H1 (cell line): ENCODE data around the gene KRTAP10-3. TPM values are rescaled to one million over a fixed set of nuclear protein-coding genes. Genes with fewer than 3 reads are reported as not detected.

ENCODE experiments used
- CTCF ChIA-PET: fragments of 300-600 bp; sonication (Branson Sonifier 250); formaldehyde crosslinking; loops from one replicate; lab custom pipeline; 2021; ENCODE audit not compliant: partially characterized antibody; lab: Charles Lee
- POLR2A ChIA-PET: fragments of 300-600 bp; sonication (Branson Sonifier 250); formaldehyde crosslinking; loops from one replicate; lab custom pipeline; 2021; ENCODE audit warnings: inconsistent platforms; ENCODE audit not compliant: partially characterized antibody; lab: Charles Lee
- DNase-seq, 2 experiments: peaks; one replicate each; pipeline versions ENCODE4 v3.0.0 to v3.0.0-alpha.2; 2010 to 2022; ENCODE audit warnings: low spot score in 2 of 2, low read depth in 1 of 2, mixed read lengths in 1 of 2
- FAIRE-seq: peaks from 2 replicates; lab custom pipeline; 2011; peaks lifted over from hg19 to GRCh38; lab: Jason Lieb, UNC
- H2AFZ ChIP-seq: 2 replicates; pipeline ENCODE4 v1.8.1; 2012; ENCODE audit warnings: low read length, inconsistent platforms
- H2AK5ac ChIP-seq: 2 replicates; pipeline ENCODE4 v1.6.1; 2013; ENCODE audit warnings: low read depth, low read length
- H2BK120ac ChIP-seq: replicated peaks from 2 replicates; pipeline ENCODE3; 2013; ENCODE audit warnings: low read depth, low read length, inconsistent platforms
- H2BK12ac ChIP-seq: 2 replicates; pipeline ENCODE4 v1.6.1; 2013; ENCODE audit warnings: low read depth, low read length
- H2BK15ac ChIP-seq: 2 replicates; pipeline ENCODE4 v1.6.1; 2013; ENCODE audit warnings: low read length
- H2BK20ac ChIP-seq: 2 replicates; pipeline ENCODE4 v1.6.1; 2013; ENCODE audit warnings: low read length
- H2BK5ac ChIP-seq: 2 replicates; pipeline ENCODE4 v1.6.1; 2013; ENCODE audit warnings: low read depth, low read length
- H3K14ac ChIP-seq: 2 replicates; pipeline ENCODE4 v1.6.1; 2013; ENCODE audit warnings: inconsistent platforms; ENCODE audit not compliant: insufficient read length
- H3K18ac ChIP-seq: 2 replicates; pipeline ENCODE4 v1.6.1; 2013; ENCODE audit warnings: low read length; ENCODE audit errors: extremely low read depth
- H3K23ac ChIP-seq: 2 replicates; pipeline ENCODE4 v1.6.1; 2013; ENCODE audit warnings: inconsistent platforms; ENCODE audit not compliant: insufficient read length
- H3K23me2 ChIP-seq: 2 replicates; pipeline ENCODE4 v1.6.1; 2013; ENCODE audit warnings: low read depth, low read length
- H3K27ac ChIP-seq: 2 replicates; pipeline ENCODE4 v1.6.1; 2011; ENCODE audit warnings: low read depth, low read length, inconsistent platforms
- H3K27me3 ChIP-seq, 4 experiments: replicated peaks in 1 of 4; 1 replicate in 1 of 4; 2 replicates in 3 of 4; pipeline versions ENCODE4 v1.6.1 to v1.8.1; 2011 to 2013; ENCODE audit warnings: low read length in 3 of 4, mild to moderate bottlenecking in 3 of 4, inconsistent platforms in 2 of 4, mixed read lengths in 2 of 4, moderate library complexity in 1 of 4; ENCODE audit not compliant: control insufficient read depth in 3 of 4, insufficient read depth in 3 of 4; ENCODE audit errors: extremely low read depth in 1 of 4
- H3K36me3 ChIP-seq, 4 experiments: 2 replicates each; pipeline versions ENCODE4 v1.6.1 to v1.8.1; 2011 to 2013; ENCODE audit warnings: mild to moderate bottlenecking in 4 of 4, low read length in 3 of 4, moderate library complexity in 2 of 4, control low read depth in 1 of 4, inconsistent platforms in 1 of 4; ENCODE audit not compliant: insufficient read depth in 4 of 4, control insufficient read depth in 2 of 4
- H3K4ac ChIP-seq: replicated peaks from 2 replicates; pipeline ENCODE3; 2013; ENCODE audit warnings: low read length, low read depth, mixed read lengths, inconsistent platforms; ENCODE audit not compliant: insufficient read length
- H3K4me1 ChIP-seq, 4 experiments: replicated peaks in 1 of 4; 1 replicate in 1 of 4; 2 replicates in 3 of 4; pipeline versions ENCODE4 v1.6.1 to v1.8.1; 2011 to 2013; ENCODE audit warnings: low read length in 3 of 4, inconsistent platforms in 2 of 4, mixed read lengths in 1 of 4; ENCODE audit not compliant: insufficient read depth in 4 of 4, control insufficient read depth in 3 of 4
- H3K4me2 ChIP-seq, 2 experiments: 2 replicates each; pipeline versions ENCODE4 v1.6.1 to v1.8.1; 2011 to 2013; ENCODE audit warnings: low read depth in 2 of 2, low read length in 2 of 2, control low read depth in 1 of 2, inconsistent platforms in 1 of 2, mild to moderate bottlenecking in 1 of 2; ENCODE audit not compliant: insufficient read depth in 1 of 2
- H3K4me3 ChIP-seq, 4 experiments: fragments of 200-600, 300-600 bp in 1 of 4; sonication (generic), shearing (Covaris generic), sonication (Bioruptor Twin) in 1 of 4; 2 replicates each; pipeline versions ENCODE4 v1.5.1 to v1.8.1; 2011 to 2016; ENCODE audit warnings: low read length in 4 of 4, low read depth in 3 of 4, control low read depth in 2 of 4, inconsistent platforms in 2 of 4, mild to moderate bottlenecking in 2 of 4, mixed read lengths in 1 of 4, moderate library complexity in 1 of 4; ENCODE audit not compliant: insufficient read depth in 2 of 4; ENCODE audit errors: extremely low read depth in 1 of 4
- H3K56ac ChIP-seq: replicated peaks from 2 replicates; pipeline ENCODE3; 2013; ENCODE audit warnings: low read depth, mild to moderate bottlenecking, mixed read lengths, low read length, inconsistent platforms; ENCODE audit not compliant: insufficient read length
- H3K79me1 ChIP-seq: 2 replicates; pipeline ENCODE4 v1.6.1; 2013; ENCODE audit warnings: low read depth, low read length, control low read depth
- H3K79me2 ChIP-seq, 2 experiments: 2 replicates each; pipeline versions ENCODE4 v1.6.1 to v1.8.1; 2012 to 2013; ENCODE audit warnings: low read length in 2 of 2, mild to moderate bottlenecking in 2 of 2, inconsistent platforms in 1 of 2; ENCODE audit not compliant: insufficient read depth in 2 of 2, control insufficient read depth in 1 of 2
- H3K9ac ChIP-seq, 4 experiments: replicated peaks in 1 of 4; 1 replicate in 1 of 4; 2 replicates in 3 of 4; pipeline versions ENCODE4 v1.6.1 to v1.8.1; 2011 to 2013; ENCODE audit warnings: low read depth in 3 of 4, low read length in 3 of 4, control low read depth in 2 of 4, mild to moderate bottlenecking in 2 of 4, moderate library complexity in 2 of 4, inconsistent platforms in 1 of 4; ENCODE audit errors: extremely low read depth in 1 of 4
- H3K9me3 ChIP-seq, 2 experiments: 2 replicates each; pipeline versions ENCODE4 v1.6.1 to v1.8.1; 2012 to 2013; ENCODE audit warnings: mild to moderate bottlenecking in 2 of 2, moderate library complexity in 2 of 2, control low read depth in 1 of 2, inconsistent platforms in 1 of 2, low read depth in 1 of 2, low read length in 1 of 2, mixed read lengths in 1 of 2; ENCODE audit not compliant: insufficient read depth in 2 of 2
- H4K20me1 ChIP-seq, 2 experiments: replicated peaks in 1 of 2; 2 replicates each; pipeline versions ENCODE3 to v1.8.1; 2011 to 2013; ENCODE audit warnings: inconsistent platforms in 2 of 2, low read length in 2 of 2, mild to moderate bottlenecking in 1 of 2; ENCODE audit not compliant: insufficient read depth in 2 of 2, control insufficient read depth in 1 of 2
- H4K5ac ChIP-seq: 2 replicates; pipeline ENCODE4 v1.6.1; 2013; ENCODE audit warnings: low read length, low read depth, mixed read lengths, inconsistent platforms; ENCODE audit not compliant: insufficient read length
- H4K8ac ChIP-seq: 2 replicates; pipeline ENCODE4 v1.8.0; 2013; ENCODE audit warnings: mild to moderate bottlenecking, moderate library complexity, low read length, inconsistent platforms; ENCODE audit not compliant: insufficient read depth; ENCODE audit errors: extremely low read depth
- H4K91ac ChIP-seq: replicated peaks from 2 replicates; pipeline ENCODE3; 2013; ENCODE audit warnings: low read length, mixed read lengths, inconsistent platforms; ENCODE audit not compliant: insufficient read length
- E2F6 ChIP-seq: IDR thresholded peaks from 2 replicates; pipeline ENCODE4 v1.6.1; 2012; ENCODE audit warnings: inconsistent platforms
- POLR2A ChIP-seq, 2 experiments: IDR thresholded peaks; 1 replicate in 1 of 2; 2 replicates in 1 of 2; pipeline ENCODE4 v1.6.1; 2011; ENCODE audit warnings: low read depth in 2 of 2, low read length in 2 of 2, mild to moderate bottlenecking in 2 of 2; ENCODE audit errors: control extremely low read depth in 1 of 2
- POU5F1 ChIP-seq: IDR thresholded peaks from 2 replicates; pipeline ENCODE4 v1.6.1; 2011; ENCODE audit warnings: low read depth, mild to moderate bottlenecking, low read length, moderate library complexity
- WGBS, 2 experiments: shearing (Covaris generic) in 1 of 2; methylation state at CpG; one replicate each; pipeline versions ENCODE4 v1.1.6 to v1.1.7; 2013 to 2015; ENCODE audit warnings: low lambda C conversion rate in 2 of 2, mixed read lengths in 2 of 2, inconsistent platforms in 1 of 2, low coverage in 1 of 2, missing lambda C conversion rate in 1 of 2; ENCODE audit not compliant: insufficient replicate concordance in 2 of 2, insufficient coverage in 1 of 2, insufficient read length in 1 of 2; ENCODE audit errors: extremely low coverage in 1 of 2, missing lambda C conversion rate in 1 of 2; 5-methylcytosine and 5-hydroxymethylcytosine counted together
- polyA plus RNA-seq, 7 experiments: library from polyadenylated mRNA; depleted of rRNA in 3 of 7; stranded (reverse) in 5 of 7; unstranded in 2 of 7; fragments of >200 nt in 5 of 7; fragments of 200-250 nt in 2 of 7; gene quantifications; 1 replicate in 5 of 7; 2 replicates in 1 of 7; 4 replicates in 1 of 7; pipeline versions ENCODE4 v1.2.1 to v1.2.3, GENCODE V29; 2011 to 2013; ENCODE audit warnings: missing spikeins in 2 of 7, mixed read lengths in 2 of 7
- total RNA-seq: library from RNA; stranded (reverse); fragmentation: NEBNext Ultra II Directional; extraction: Animal tissue kit (Norgen Biotek cat#: 25700); gene quantifications from 2 replicates; pipeline ENCODE4 v1.2.1, GENCODE V29; 2021
- TF ChIP-seq, protein P1 (sequence below): IDR thresholded peaks from 2 replicates; pipeline ENCODE4 v1.6.1; 2012; ENCODE audit warnings: inconsistent platforms

Gene KRTAP10-3
- total and polyA plus RNA-seq, 2 of the 8 experiments (the other 6 are each of a cell fraction or from before 2014, with no cell fraction given), result not detected

- peaks cover 2 to 20% (median 9%) of the 10 kb centered on the region in 4 experiments for H3K4me1 ChIP-seq
- no peak overlapping the region for H2BK15ac ChIP-seq
- no peaks in the 10 kb centered on the region for H3K79me2 ChIP-seq
- no peaks in the 10 kb centered on the region for H3K27me3 ChIP-seq
- no peak overlapping the region for H2AK5ac ChIP-seq
- no peak overlapping the region for H3K4me2 ChIP-seq
- no peak overlapping the region for H3K4me3 ChIP-seq
- 0 out of 2 replicates have a peak, but pooled peaks cover 4% of the 10 kb centered on the region for H3K23me2 ChIP-seq
- H3K56ac ChIP-seq, result no peak overlapping the region
- H3K27ac ChIP-seq, result no peak overlapping the region
- 0 out of 2 replicates have a peak overlapping the region, but pooled peaks have one; percentile 39 for H3K18ac ChIP-seq
- no peak overlapping the region for H3K4ac ChIP-seq
- H2BK5ac ChIP-seq, result peak overlapping the region; percentile 46; the same call in 1 of the 2 replicates
- H2BK20ac ChIP-seq, result peak overlapping the region; percentile 4; the same call in 1 of the 2 replicates
- no peak overlapping the region for H2AFZ ChIP-seq
- H2BK12ac ChIP-seq, result peak overlapping the region; percentile 32; the same call in 1 of the 2 replicates
- no peak overlapping the region for H3K9ac ChIP-seq
- no peaks in the 10 kb centered on the region; a peak in 1 of 8 replicates for H3K36me3 ChIP-seq
- no peak overlapping the region for H4K5ac ChIP-seq
- CTCF ChIA-PET, result interaction anchor here (0.7 kb wide), 1 partner anchor 189 kb away, joined by 3 read pairs; no protein-coding TSS in a partner anchor
- TF ChIP-seq POU5F1 (no peak), E2F6 (peak; percentile 52; the same call in 1 of the 2 replicates), POLR2A (IDR thresholded peaks at IDR 0.05; ENCODE audit: control extremely low read depth in 1 of 2, low read depth in 2 of 2, low read length in 2 of 2) (no peak)
- TF ChIP-seq, protein P1, sequence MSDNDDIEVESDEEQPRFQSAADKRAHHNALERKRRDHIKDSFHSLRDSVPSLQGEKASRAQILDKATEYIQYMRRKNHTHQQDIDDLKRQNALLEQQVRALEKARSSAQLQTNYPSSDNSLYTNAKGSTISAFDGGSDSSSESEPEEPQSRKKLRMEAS, result peak; percentile 71
- TF ChIP-seq, all 59 proteins: peak for 2
- Histone ChIP-seq H3K14ac (no peak overlapping the region), H4K8ac (no peak overlapping the region), H3K23ac (no peak overlapping the region), H3K9me3 (no peaks in the 10 kb centered on the region), H4K20me1 (no peaks in the 10 kb centered on the region), H3K79me1 (no peaks in the 10 kb centered on the region), H2BK120ac (peak overlapping the region; percentile 58), H4K91ac (peak overlapping the region; percentile 72)
- FAIRE-seq, result no peak
- WGBS, 2 experiments, result 75% methylated on average over 20 of the region's 20 CpGs; no CpG with 5 or more reads in 1 of the 2 experiments
- POLR2A ChIA-PET, result no interaction called here
- DNase-seq, result peak in 1 of 2 experiments; percentile 48
Measured at GRCh38 chr21:44593598-44594405, 35.2 kb upstream of the KRTAP10-3 start.
